Bronchial epithelial cell (primary cell): ENCODE results near the gene SDK2. TPM values are rescaled to one million over a fixed set of nuclear protein-coding genes. Genes with fewer than 3 reads are reported as not detected.

ENCODE experiments used
- DNase-seq: peaks from one replicate; pipeline ENCODE4 v3.0.0-alpha.2; 2010; ENCODE audit warnings: low read depth
- FAIRE-seq: peaks from 2 replicates; lab custom pipeline; 2011; peaks lifted over from hg19 to GRCh38; lab: Jason Lieb, UNC
- H3K27me3 ChIP-seq: 2 replicates; pipeline ENCODE4 v1.5.1; 2011; ENCODE audit warnings: low read length; ENCODE audit not compliant: control insufficient read depth, insufficient read depth
- H3K36me3 ChIP-seq: 2 replicates; pipeline ENCODE4 v1.5.1; 2011; ENCODE audit warnings: low read length; ENCODE audit not compliant: control insufficient read depth, insufficient read depth
- H3K4me3 ChIP-seq: 2 replicates; pipeline ENCODE4 v1.5.1; 2011; ENCODE audit warnings: mild to moderate bottlenecking, low read depth, low read length, control low read depth
- CTCF ChIP-seq: IDR thresholded peaks from 2 replicates; pipeline ENCODE4 v1.5.1; 2011; ENCODE audit warnings: mild to moderate bottlenecking, moderate library complexity, low read length, control low read depth, inconsistent platforms; ENCODE audit not compliant: insufficient read depth, severe bottlenecking
- total RNA-seq: library from RNA; depleted of rRNA; stranded (reverse); fragments of >200 nt; gene quantifications from 2 replicates; pipeline ENCODE4 v1.2.1, GENCODE V29; 2014

SDK2 gene
- total RNA-seq = 2.1 and 5.5 TPM in 2 replicates

DNA sequence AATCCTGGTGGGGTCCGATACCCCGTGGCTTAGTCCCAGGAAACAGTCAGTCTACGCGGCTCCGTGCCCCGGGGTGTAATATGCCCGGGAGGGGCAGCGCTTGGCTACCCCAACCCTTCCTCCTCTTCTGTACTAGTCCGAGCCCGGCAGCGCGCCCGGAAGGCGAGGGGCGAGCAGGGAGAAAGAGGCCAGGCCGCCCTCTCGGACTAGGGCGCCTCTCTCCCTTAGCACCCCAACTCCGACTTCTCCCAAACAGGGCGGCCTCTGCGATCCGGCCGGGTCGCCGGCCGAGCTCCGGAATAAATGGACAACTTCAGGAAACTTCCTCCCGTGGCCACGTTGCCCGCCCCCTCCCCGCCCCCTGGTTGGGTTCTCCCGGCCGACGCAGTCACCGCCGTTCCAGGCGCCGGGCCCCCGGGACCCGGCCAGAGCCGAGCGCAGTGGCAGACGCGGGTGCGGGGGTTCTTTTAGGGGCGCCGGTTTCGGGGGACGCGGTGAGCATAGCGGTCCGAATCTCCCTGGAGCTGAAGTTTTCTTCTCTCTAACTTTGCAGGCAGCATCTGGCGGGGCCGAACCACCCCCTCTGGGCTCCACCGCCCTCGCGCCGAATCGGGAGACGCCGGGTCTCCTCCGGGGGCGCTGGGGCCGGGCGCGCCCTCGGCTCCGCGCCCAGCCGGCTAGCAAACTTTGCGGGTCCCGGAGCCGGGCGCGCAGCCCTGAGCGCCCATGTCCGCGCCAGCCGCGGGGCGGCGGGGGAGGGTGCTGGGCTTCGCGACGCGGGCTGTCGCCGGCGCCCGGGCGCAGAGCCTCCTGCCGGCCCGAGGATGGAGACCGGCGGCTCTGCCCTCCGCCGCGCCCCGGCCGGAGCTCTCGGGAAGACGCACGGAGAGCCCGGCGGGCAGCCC lies at the start of gene SDK2:
Gene SDK2, minus strand, starts transcription at position 301 of the 905 bp plus-strand sequence. CDS start 357 bp downstream, outside the sequence.
- TF ChIP-seq CTCF = no peak
- H3K36me3 ChIP-seq = no peaks in the 10 kb centered on the region
- H3K4me3 ChIP-seq = peak within 1 kb of the TSS; percentile 78
- H3K27me3 ChIP-seq = peaks cover 2% of the 10 kb centered on the region
- FAIRE-seq (no peak), DNase-seq (no peak)

DNA sequence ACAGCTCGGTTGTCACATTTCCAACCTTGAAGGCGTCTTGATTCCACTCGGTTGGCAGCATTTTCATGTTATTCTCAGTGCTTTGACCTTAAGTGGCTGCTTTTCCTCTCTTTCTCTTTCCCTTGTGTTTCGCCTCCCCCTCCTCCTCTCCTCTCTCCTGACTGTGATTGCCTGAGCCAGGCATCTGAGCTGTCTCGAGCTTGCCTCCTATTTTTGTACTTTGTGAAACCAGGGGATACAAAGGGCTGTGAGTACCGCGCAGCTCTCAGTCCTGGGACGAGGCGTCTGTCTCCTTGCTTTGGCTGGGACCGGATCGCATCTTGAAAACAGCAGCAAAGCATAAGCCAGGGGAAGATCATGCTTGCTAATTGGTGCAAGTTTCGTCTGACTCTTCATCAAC lies 48.8 kb upstream of the SDK2 start:
- no peak for TF ChIP-seq CTCF
- Histone ChIP-seq H3K36me3 (no peaks in the 10 kb centered on the region), H3K4me3 (no peak overlapping the region), H3K27me3 (no peaks in the 10 kb centered on the region)
- DNase-seq = no peak
- no peak for FAIRE-seq

GRCh38 chr17:73691321-73691766 lies 47.1 kb upstream of the SDK2 start:
- FAIRE-seq (no peak), DNase-seq (no peak)
- TF ChIP-seq CTCF = no peak
- no peaks in the 10 kb centered on the region for H3K27me3 ChIP-seq
- H3K4me3 ChIP-seq = no peak overlapping the region
- no peaks in the 10 kb centered on the region for H3K36me3 ChIP-seq

- Histone ChIP-seq H3K36me3 (no peaks in the 10 kb centered on the region), H3K27me3 (no peaks in the 10 kb centered on the region), H3K4me3 (no peak overlapping the region)
- TF ChIP-seq CTCF = no peak
- DNase-seq = no peak
- no peak for FAIRE-seq
Measured at GRCh38 chr17:73690676-73691075, 46.4 kb upstream of the SDK2 start.

DNA sequence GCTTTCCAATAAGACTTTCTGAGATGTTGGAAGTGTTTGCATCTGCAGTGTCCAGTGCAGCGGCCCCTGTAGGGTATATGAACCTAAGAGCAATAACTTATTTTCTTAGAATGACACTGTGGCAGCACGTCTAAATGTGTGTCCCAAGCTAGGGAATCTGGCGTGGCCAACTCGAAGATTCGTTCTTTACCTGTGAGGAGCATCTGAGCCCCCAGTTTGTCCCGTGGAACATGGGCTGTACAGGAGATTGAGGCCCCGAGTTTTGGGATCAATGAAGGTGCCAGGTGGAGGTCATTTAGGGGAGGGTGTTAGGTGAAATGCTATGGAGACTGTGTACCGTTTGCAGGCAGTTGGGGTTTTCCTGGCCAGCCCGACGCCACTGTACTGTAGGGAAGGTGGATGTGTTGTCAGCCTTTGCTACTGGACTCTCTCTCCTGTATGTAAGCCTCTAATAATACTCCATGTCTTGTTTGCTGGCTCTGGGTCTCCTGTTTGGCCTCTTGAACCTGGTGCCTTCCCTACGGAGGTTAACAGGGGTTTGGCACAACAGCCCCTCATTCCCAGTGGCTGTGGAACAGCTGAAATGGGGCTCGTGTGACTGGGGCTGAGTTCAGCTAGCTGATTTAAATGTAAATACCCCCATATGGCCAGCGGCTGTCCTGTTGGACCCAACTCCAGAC lies 45.5 kb upstream of the SDK2 start:
- TF ChIP-seq CTCF = no peak
- DNase-seq (no peak), FAIRE-seq (no peak)
- no peaks in the 10 kb centered on the region for H3K36me3 ChIP-seq
- no peak overlapping the region for H3K4me3 ChIP-seq
- H3K27me3 ChIP-seq = no peaks in the 10 kb centered on the region
